GM12878 (cell line): ENCODE measurements around the gene HASPIN. TPM values are rescaled to one million over a fixed set of nuclear protein-coding genes. Genes with fewer than 3 reads are reported as not detected.
A peak's percentile ranks its signal among the peaks of the same experiment; 100 is the strongest.

Experiments
- ATAC-seq: fragments of 200-7000 bp; cut with Tn5 transposase; 3 replicates; pipeline ENCODE4 v1.9.1; 2020; ENCODE audit warnings: mild to moderate bottlenecking, moderate library complexity
- BruUV-seq: library from RNA; stranded (reverse); fragments of 400-500 nt; replicated peaks from 2 replicates; lab custom pipeline; 2021; lab: Mats Ljungman, UMichigan
- CTCF ChIA-PET: fragments of 300-600 bp; sonication (Branson Sonifier 250); formaldehyde crosslinking; extraction: SDS; loops from one replicate; lab custom pipeline; 2021; ENCODE audit warnings: inconsistent platforms; lab: Yijun Ruan, JAX
- POLR2A ChIA-PET: fragments of 350-600 bp; formaldehyde crosslinking; extraction: SDS; loops from one replicate; lab custom pipeline; 2021; ENCODE audit warnings: inconsistent platforms; lab: Charles Lee
- RAD21 ChIA-PET: fragments of 300-600 bp; sonication (Branson Sonifier 250); formaldehyde crosslinking; loops from one replicate; lab custom pipeline; 2023; ENCODE audit warnings: antibody characterized with exemption; ENCODE audit not compliant: unreplicated experiment; lab: Charles Lee
- SMC1A ChIA-PET: fragments of 300-600 bp; sonication (Branson Sonifier 250); formaldehyde crosslinking; loops from one replicate; lab custom pipeline; 2023; ENCODE audit not compliant: unreplicated experiment, uncharacterized antibody; lab: Charles Lee
- DNase-seq: peaks from one replicate; pipeline ENCODE4 v3.0.0-alpha.2; 2011; ENCODE audit warnings: low read depth, low spot score
- FAIRE-seq: peaks from 3 replicates; lab custom pipeline; 2011; peaks lifted over from hg19 to GRCh38; lab: Jason Lieb, UNC
- H2AFZ ChIP-seq: 2 replicates; pipeline ENCODE4 v1.6.0; 2011; ENCODE audit warnings: low read depth, low read length, control low read depth; ENCODE audit not compliant: control insufficient read depth
- H3K27ac ChIP-seq: 2 replicates; pipeline ENCODE4 v1.5.1; 2011; ENCODE audit warnings: control low read depth; ENCODE audit not compliant: control insufficient read depth, insufficient read depth
- H3K27me3 ChIP-seq, 2 experiments: replicated peaks in 1 of 2; 2 replicates each; pipeline versions ENCODE4 v1.6.0 to v1.6.1; 2011; ENCODE audit warnings: low read length in 1 of 2; ENCODE audit not compliant: control insufficient read depth in 2 of 2, insufficient read depth in 2 of 2
- H3K36me3 ChIP-seq, 2 experiments: 2 replicates each; pipeline ENCODE4 v1.5.1; 2011; ENCODE audit warnings: low read length in 1 of 2; ENCODE audit not compliant: control insufficient read depth in 2 of 2, insufficient read depth in 2 of 2
- H3K4me1 ChIP-seq: 2 replicates; pipeline ENCODE4 v1.6.1; 2011; ENCODE audit warnings: mild to moderate bottlenecking, low read length, moderate library complexity, mixed read lengths; ENCODE audit not compliant: control insufficient read depth, insufficient read depth
- H3K4me2 ChIP-seq: 2 replicates; pipeline ENCODE4 v1.6.0; 2011; ENCODE audit warnings: control low read depth; ENCODE audit not compliant: control insufficient read depth, insufficient read depth
- H3K4me3 ChIP-seq: fragments of 200-600 bp; sonication (generic); 2 replicates; pipeline ENCODE4 v1.5.1; 2016
- H3K79me2 ChIP-seq: 2 replicates; pipeline ENCODE4 v1.6.0; 2011; ENCODE audit warnings: low read length; ENCODE audit not compliant: control insufficient read depth, insufficient read depth
- H3K9ac ChIP-seq: 2 replicates; pipeline ENCODE4 v1.8.0; 2011; ENCODE audit warnings: low read length, control low read depth, mixed read lengths; ENCODE audit not compliant: control insufficient read depth, insufficient read depth
- H3K9me3 ChIP-seq: replicated peaks from 3 replicates; pipeline ENCODE4 v1.5.1; 2011; ENCODE audit warnings: mild to moderate bottlenecking, low read length; ENCODE audit not compliant: control insufficient read depth, insufficient read depth
- H4K20me1 ChIP-seq: 2 replicates; pipeline ENCODE4 v1.6.0; 2011; ENCODE audit not compliant: control insufficient read depth, insufficient read depth
- BHLHE40 ChIP-seq, 2 experiments: fragments of 450-650 bp in 1 of 2; IDR thresholded peaks; 2 replicates each; pipeline ENCODE4 v1.6.1; 2011 to 2017; ENCODE audit warnings: low read depth in 2 of 2, borderline replicate concordance in 1 of 2, improper control_type of control experiment in 1 of 2, low read length in 1 of 2, mild to moderate bottlenecking in 1 of 2
- KLF5 ChIP-seq: fragments of 450-650 bp; IDR thresholded peaks from 2 replicates; pipeline ENCODE4 v1.6.1; 2014; ENCODE audit warnings: mild to moderate bottlenecking; ENCODE audit not compliant: partially characterized antibody
- PML ChIP-seq: IDR thresholded peaks from 2 replicates; pipeline ENCODE4 v1.6.1; 2012; ENCODE audit warnings: low read length, inconsistent platforms
- POLR2AphosphoS2 ChIP-seq: IDR thresholded peaks from 2 replicates; pipeline ENCODE4 v1.6.1; 2011; ENCODE audit warnings: low read depth, mild to moderate bottlenecking, low read length, improper control_type of control experiment, moderate library complexity
- TCF12 ChIP-seq: IDR thresholded peaks from 2 replicates; pipeline ENCODE4 v1.6.1; 2011; ENCODE audit warnings: low read depth, mild to moderate bottlenecking, low read length
- ZNF207 ChIP-seq: fragments of 450-650 bp; IDR thresholded peaks from 2 replicates; pipeline ENCODE4 v1.6.1; 2014; ENCODE audit warnings: antibody characterized with exemption, mild to moderate bottlenecking, borderline replicate concordance
- ZNF24 ChIP-seq: fragments of 450-650 bp; IDR thresholded peaks from 2 replicates; pipeline ENCODE4 v1.6.1; 2017; ENCODE audit warnings: antibody characterized with exemption, mild to moderate bottlenecking
- ZSCAN29 ChIP-seq: fragments of 450-650 bp; IDR thresholded peaks from 2 replicates; pipeline ENCODE4 v1.6.1; 2017; ENCODE audit warnings: mild to moderate bottlenecking, moderate library complexity
- WGBS: methylation state at CpG from one replicate; pipeline ENCODE4 v1.1.6; 2016; ENCODE audit warnings: low lambda C conversion rate; ENCODE audit not compliant: insufficient replicate concordance, insufficient coverage; ENCODE audit errors: missing lambda C conversion rate; 5-methylcytosine and 5-hydroxymethylcytosine counted together
- in situ Hi-C: fragments of 300-500 bp; cut with MboI; formaldehyde crosslinking; loops from 9 replicates; pipeline ENCODE4 v1.14.3; 2018; ENCODE audit warnings: mixed read lengths
- intact Hi-C: fragments of 100-400 bp; cut with micrococcal nuclease; formaldehyde crosslinking; loops from one replicate; pipeline ENCODE4 v1.14.2; 2022; ENCODE audit not compliant: unreplicated experiment
- polyA plus RNA-seq, 11 experiments: library from polyadenylated mRNA; depleted of rRNA in 4 of 11; unstranded in 6 of 11; stranded (reverse) in 5 of 11; fragments of >200 nt; fragmentation: Nextera tagmentation in 4 of 11; fragmentation: Illumina TruSeq in 1 of 11; extraction: Ambion mirVana in 4 of 11; extraction: Trizol in 1 of 11; gene quantifications; 1 replicate in 1 of 11; 2 replicates in 10 of 11; pipeline versions ENCODE4 v1.2.1 to v1.2.3, GENCODE V29; 2011 to 2016; ENCODE audit warnings: inconsistent platforms in 2 of 11, missing spikeins in 2 of 11, low read depth in 1 of 11
- total RNA-seq, 4 experiments: library from RNA; depleted of rRNA in 3 of 4; stranded (reverse); fragments of >200 nt in 3 of 4; fragmentation: Illumina TruSeq in 1 of 4; extraction: Trizol in 1 of 4; gene quantifications; 2 replicates each; pipeline versions ENCODE4 v1.2.1 to v1.2.3, GENCODE V29; 2013 to 2021
- TF ChIP-seq, protein P1 (sequence below): fragments of 450-650 bp; IDR thresholded peaks from 2 replicates; pipeline ENCODE4 v1.6.1; 2017; ENCODE audit warnings: antibody characterized with exemption, mild to moderate bottlenecking, moderate library complexity
- TF ChIP-seq, protein P2 (sequence below): fragments of 450-650 bp; conservative IDR thresholded peaks from 2 replicates; pipeline ENCODE4 v1.6.1; 2017; ENCODE audit warnings: mild to moderate bottlenecking, moderate library complexity

HASPIN gene
- total and polyA plus RNA-seq, 10 of the 15 experiments (the other 5 are each of a cell fraction or from before 2014, with no cell fraction given) = 0.80 to 18.0 (median 10.1) TPM

DNA sequence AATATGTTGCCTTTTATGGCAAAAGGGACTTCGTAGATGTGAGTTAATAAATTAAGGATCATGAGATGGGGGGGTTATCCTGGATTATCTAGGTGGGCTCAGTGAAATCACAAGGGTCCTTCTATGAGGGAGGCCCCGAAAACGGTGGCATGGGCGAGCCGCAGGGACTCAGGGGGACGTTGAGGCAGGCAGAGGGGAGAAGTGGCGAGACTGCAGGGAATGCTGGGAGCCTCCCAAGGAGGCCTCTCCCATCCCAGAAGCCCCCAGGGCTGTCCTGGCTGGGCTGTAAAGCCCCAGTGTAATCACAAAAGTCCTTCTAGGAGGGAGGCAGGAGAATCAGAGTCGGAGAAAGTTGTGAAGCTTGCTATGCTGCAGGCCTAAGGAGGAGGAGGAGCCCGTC is 42.3 kb downstream of the HASPIN start:
- Histone ChIP-seq H3K79me2 (no peaks in the 10 kb centered on the region), H3K9me3 (no peaks in the 10 kb centered on the region; the same call in 2 of the 3 replicates), H3K27me3 (no peaks in the 10 kb centered on the region), H3K9ac (no peak overlapping the region; the same call in 1 of the 2 replicates), H3K4me2 (no peak overlapping the region; the same call in 1 of the 2 replicates), H3K27ac (no peak overlapping the region), H3K4me1 (peaks cover 33% of the 10 kb centered on the region), H4K20me1 (no peaks in the 10 kb centered on the region), H3K36me3 (no peaks in the 10 kb centered on the region), H2AFZ (peak overlapping the region; percentile 71; the same call in 1 of the 2 replicates), H3K4me3 (no peak overlapping the region)
- ChIA-PET RAD21 (interaction anchor here (0.6 to 5.7 kb wide), 3 partner anchors 27 to 60 kb away, joined by 3 to 42 read pairs (median 3); no protein-coding TSS in a partner anchor), SMC1A (interaction anchor here (0.7 to 1.3 kb wide), 5 partner anchors 26 to 61 kb away, joined by 3 to 7 read pairs (median 3); no protein-coding TSS in a partner anchor), CTCF (interaction anchor here (0.9 to 2.5 kb wide), 6 partner anchors 15 to 309 kb away, joined by 3 to 19 read pairs (median 3); no protein-coding TSS in a partner anchor), POLR2A (interaction anchor here (1.0 kb wide), 1 partner anchor 70 kb away, joined by 3 read pairs; no protein-coding TSS in a partner anchor)
- no TSS peak for BruUV-seq
- intact Hi-C loops (no loop called here), in situ Hi-C loops (no loop called here)
- TF ChIP-seq, protein P1, sequence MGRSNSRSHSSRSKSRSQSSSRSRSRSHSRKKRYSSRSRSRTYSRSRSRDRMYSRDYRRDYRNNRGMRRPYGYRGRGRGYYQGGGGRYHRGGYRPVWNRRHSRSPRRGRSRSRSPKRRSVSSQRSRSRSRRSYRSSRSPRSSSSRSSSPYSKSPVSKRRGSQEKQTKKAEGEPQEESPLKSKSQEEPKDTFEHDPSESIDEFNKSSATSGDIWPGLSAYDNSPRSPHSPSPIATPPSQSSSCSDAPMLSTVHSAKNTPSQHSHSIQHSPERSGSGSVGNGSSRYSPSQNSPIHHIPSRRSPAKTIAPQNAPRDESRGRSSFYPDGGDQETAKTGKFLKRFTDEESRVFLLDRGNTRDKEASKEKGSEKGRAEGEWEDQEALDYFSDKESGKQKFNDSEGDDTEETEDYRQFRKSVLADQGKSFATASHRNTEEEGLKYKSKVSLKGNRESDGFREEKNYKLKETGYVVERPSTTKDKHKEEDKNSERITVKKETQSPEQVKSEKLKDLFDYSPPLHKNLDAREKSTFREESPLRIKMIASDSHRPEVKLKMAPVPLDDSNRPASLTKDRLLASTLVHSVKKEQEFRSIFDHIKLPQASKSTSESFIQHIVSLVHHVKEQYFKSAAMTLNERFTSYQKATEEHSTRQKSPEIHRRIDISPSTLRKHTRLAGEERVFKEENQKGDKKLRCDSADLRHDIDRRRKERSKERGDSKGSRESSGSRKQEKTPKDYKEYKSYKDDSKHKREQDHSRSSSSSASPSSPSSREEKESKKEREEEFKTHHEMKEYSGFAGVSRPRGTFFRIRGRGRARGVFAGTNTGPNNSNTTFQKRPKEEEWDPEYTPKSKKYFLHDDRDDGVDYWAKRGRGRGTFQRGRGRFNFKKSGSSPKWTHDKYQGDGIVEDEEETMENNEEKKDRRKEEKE = no peak
- TF ChIP-seq POLR2AphosphoS2 (no peak), BHLHE40 (IDR thresholded peaks at IDR 0.05; ENCODE audit: borderline replicate concordance in 1 of 2, low read depth in 2 of 2, low read length in 1 of 2) (no peak), TCF12 (no peak), ZSCAN29 (no peak), ZNF24 (no peak), PML (no peak), ZNF207 (no peak), KLF5 (no peak)
- TF ChIP-seq, protein P2, sequence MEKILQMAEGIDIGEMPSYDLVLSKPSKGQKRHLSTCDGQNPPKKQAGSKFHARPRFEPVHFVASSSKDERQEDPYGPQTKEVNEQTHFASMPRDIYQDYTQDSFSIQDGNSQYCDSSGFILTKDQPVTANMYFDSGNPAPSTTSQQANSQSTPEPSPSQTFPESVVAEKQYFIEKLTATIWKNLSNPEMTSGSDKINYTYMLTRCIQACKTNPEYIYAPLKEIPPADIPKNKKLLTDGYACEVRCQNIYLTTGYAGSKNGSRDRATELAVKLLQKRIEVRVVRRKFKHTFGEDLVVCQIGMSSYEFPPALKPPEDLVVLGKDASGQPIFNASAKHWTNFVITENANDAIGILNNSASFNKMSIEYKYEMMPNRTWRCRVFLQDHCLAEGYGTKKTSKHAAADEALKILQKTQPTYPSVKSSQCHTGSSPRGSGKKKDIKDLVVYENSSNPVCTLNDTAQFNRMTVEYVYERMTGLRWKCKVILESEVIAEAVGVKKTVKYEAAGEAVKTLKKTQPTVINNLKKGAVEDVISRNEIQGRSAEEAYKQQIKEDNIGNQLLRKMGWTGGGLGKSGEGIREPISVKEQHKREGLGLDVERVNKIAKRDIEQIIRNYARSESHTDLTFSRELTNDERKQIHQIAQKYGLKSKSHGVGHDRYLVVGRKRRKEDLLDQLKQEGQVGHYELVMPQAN = no peak
- DNase-seq = no peak
- WGBS = 96% methylated on average over 9 of the region's 9 CpGs
- ATAC-seq = no peak
- no peak for FAIRE-seq
